Epithelial cell of alveolus of lung (primary cell): Measurements from ENCODE around the gene FBXO38. TPM values are rescaled to one million over a fixed set of nuclear protein-coding genes. Genes with fewer than 3 reads are reported as not detected.

Experiments
- total RNA-seq: library from RNA; depleted of rRNA; stranded (reverse); fragments of >200 nt; gene quantifications from 2 replicates; pipeline ENCODE4 v1.2.1, GENCODE V29; 2015

The FBXO38 gene, protein sequence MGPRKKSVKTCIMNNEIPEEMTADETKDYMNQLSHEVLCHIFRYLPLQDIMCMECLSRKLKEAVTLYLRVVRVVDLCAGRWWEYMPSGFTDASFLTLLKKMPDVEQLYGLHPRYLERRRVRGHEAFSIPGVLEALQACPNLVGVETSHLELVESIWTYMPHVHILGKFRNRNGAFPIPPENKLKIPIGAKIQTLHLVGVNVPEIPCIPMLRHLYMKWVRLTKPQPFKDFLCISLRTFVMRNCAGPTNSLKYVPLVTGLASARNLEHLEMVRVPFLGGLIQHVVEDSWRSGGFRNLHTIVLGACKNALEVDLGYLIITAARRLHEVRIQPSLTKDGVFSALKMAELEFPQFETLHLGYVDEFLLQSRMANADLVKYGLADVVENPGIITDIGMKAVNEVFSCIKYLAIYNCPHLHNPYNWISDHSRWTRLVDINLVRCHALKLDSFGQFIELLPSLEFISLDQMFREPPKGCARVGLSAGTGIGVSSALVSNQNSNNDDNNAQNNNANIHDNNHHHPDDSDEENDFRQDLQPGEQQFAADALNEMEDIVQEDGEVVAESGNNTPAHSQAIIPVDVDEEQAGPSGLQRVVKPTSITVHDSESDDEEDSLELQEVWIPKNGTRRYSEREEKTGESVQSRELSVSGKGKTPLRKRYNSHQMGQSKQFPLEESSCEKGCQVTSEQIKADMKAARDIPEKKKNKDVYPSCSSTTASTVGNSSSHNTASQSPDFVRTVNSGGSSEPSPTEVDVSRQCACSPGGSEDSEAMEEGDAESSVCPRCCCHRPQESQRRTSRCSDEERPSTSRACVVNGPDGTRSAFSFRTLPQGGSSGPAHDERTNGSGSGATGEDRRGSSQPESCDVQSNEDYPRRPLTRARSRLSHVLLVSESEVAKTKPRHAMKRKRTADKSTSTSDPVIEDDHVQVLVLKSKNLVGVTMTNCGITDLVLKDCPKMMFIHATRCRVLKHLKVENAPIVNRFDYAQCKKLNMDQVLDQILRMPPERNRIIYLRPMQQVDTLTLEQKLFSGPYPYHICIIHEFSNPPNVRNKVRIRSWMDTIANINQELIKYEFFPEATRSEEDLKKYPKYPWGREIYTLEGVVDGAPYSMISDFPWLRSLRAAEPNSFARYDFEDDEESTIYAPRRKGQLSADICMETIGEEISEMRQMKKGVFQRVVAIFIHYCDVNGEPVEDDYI
- total RNA-seq: 25.7 and 51.1 TPM in 2 replicates

DNA sequence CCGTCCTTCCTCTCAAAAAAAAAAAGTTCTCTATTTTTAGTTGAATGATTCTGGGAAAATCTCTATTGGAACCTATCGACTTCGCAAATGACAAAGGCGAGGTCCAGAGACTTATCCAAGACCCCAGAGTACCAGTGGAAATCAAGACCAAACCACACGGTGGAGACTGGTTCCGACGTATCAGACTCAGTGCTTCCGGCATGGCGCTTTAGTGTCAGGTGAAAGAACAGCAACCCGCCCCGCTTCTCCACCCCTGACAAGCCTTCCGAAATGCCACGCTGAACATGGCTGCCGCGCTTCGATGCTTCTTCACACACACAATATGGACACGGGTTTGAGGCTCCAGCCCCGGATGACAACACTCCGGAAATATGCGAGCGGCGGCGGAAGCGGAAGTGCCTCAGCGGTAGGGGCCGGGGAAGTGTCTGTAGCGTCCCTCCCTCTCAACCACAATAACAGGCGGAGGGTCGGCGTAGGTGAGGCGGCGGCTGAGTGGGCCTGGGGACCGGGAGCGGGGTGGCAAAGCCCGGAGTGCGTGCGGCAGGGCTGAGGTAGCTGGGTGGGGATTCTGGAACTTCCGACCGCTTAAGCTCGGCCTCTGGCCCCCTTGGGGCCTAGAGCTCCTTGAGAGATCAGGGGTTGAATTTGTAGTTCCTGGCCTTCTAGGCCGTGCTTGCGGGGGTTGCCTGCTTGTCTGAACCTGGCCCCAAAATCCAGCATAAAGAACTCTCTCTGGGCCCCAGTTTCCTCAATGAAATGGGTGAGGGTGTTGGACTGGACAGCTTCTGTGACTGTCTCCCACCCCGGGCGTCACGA is at the start of gene FBXO38:
Gene FBXO38, plus strand, starts transcription at position 395 of the 816 bp plus-strand sequence. CDS start 10,819 bp downstream, outside the sequence.

DNA sequence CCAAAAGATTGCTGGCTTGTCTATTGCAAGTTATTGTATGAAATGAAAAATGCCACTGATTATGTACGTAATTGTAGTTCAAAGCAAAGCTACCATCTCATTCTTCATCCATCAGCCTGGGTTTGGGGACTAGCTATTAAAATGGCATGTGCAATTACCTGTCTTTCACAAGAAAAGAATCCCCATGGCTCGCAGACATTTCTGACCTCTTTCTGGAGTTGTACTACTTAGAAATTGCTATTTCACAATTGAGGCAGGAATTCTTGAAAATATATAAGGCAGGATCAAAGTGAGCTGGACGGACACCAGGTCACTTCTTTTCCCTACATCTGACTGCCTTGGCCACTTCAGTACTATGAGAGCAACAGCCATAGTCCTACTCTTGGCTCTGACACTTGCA is 48.5 kb upstream of the FBXO38 start, which contains the start of gene SPINK9:
Gene SPINK9, plus strand, starts transcription at position 301 of the 400 bp plus-strand sequence. Its CDS starts 55 bp downstream, at position 356.

Other genes starting within 250 kb of the FBXO38 start
- not detected in 2 replicates for gene SPINK14, start 215.4 kb upstream of the FBXO38 start, total RNA-seq
- not detected in 2 replicates for gene SPINK6, start 180.9 kb upstream of the FBXO38 start, total RNA-seq
- gene MARCOL, start 145.4 kb upstream of the FBXO38 start, total RNA-seq: not detected in 2 replicates
- not detected in 2 replicates for gene SPINK13, start 115.2 kb upstream of the FBXO38 start, total RNA-seq
- not detected in 2 replicates for gene SPINK7, start 71.5 kb upstream of the FBXO38 start, total RNA-seq
- not detected in 2 replicates for gene SPINK9, start 48.4 kb upstream of the FBXO38 start, total RNA-seq